K562 (cell line): ENCODE results near the gene SKAP1. TPM values are rescaled to one million over a fixed set of nuclear protein-coding genes. Genes with fewer than 3 reads are reported as not detected.

Experiments
- ATAC-seq: fragments of 200-7000 bp; cut with Tn5 transposase; 3 replicates; pipeline ENCODE4 v1.9.1; 2020; ENCODE audit warnings: moderate library complexity
- BruUV-seq: library from RNA; stranded (reverse); fragments of 400-500 nt; replicated peaks from 2 replicates; lab custom pipeline; 2021; lab: Mats Ljungman, UMichigan
- CTCF ChIA-PET: fragments of 300-600 bp; formaldehyde crosslinking; extraction: SDS; loops from one replicate; lab custom pipeline; 2021; ENCODE audit warnings: low intra/inter-chr PET ratio; lab: Yijun Ruan, JAX
- POLR2A ChIA-PET: fragments of 300-600, 350-650 bp; sonication (Branson Sonifier 250); formaldehyde crosslinking; extraction: SDS; loops from one replicate; lab custom pipeline; 2021; ENCODE audit warnings: antibody characterized with exemption, inconsistent platforms; lab: Yijun Ruan, JAX
- DNase-seq, 4 experiments: peaks; one replicate each; pipeline versions ENCODE4 v3.0.0 to v3.0.0-alpha.2; 2011 to 2018; ENCODE audit warnings: low spot score in 3 of 4, mixed read lengths in 3 of 4; ENCODE audit errors: extremely low read depth in 1 of 4
- FAIRE-seq: peaks from 2 replicates; lab custom pipeline; 2011; peaks lifted over from hg19 to GRCh38; lab: Jason Lieb, UNC
- H2AFZ ChIP-seq: 2 replicates; pipeline ENCODE4 v1.6.0; 2011; ENCODE audit warnings: low read depth, low read length, control low read depth, inconsistent platforms
- H3K27ac ChIP-seq: fragments of 200-600 bp; 3 replicates; pipeline ENCODE4 v1.8.0; 2011; ENCODE audit warnings: low read depth, mild to moderate bottlenecking, control low read depth, inconsistent platforms, low read length, moderate library complexity, mixed read lengths; ENCODE audit errors: extremely low read depth
- H3K27me3 ChIP-seq, 2 experiments: fragments of 300-600 bp in 1 of 2; 2 replicates in 1 of 2; 3 replicates in 1 of 2; pipeline versions ENCODE4 v1.6.0 to v1.8.0; 2011; ENCODE audit warnings: inconsistent platforms in 2 of 2, low read length in 2 of 2, mild to moderate bottlenecking in 1 of 2, mixed read lengths in 1 of 2, moderate library complexity in 1 of 2; ENCODE audit not compliant: control insufficient read depth in 2 of 2, insufficient read depth in 2 of 2
- H3K36me3 ChIP-seq: fragments of 300-600 bp; 3 replicates; pipeline ENCODE4 v1.8.0; 2011; ENCODE audit warnings: mild to moderate bottlenecking, low read length, inconsistent platforms; ENCODE audit not compliant: control insufficient read depth, insufficient read depth
- H3K4me1 ChIP-seq, 2 experiments: fragments of 200-600 bp in 1 of 2; replicated peaks in 1 of 2; 2 replicates in 1 of 2; 3 replicates in 1 of 2; pipeline versions ENCODE4 v1.5.1 to v1.8.0; 2011; ENCODE audit warnings: inconsistent platforms in 2 of 2, low read length in 2 of 2, mild to moderate bottlenecking in 1 of 2, mixed read lengths in 1 of 2, moderate library complexity in 1 of 2; ENCODE audit not compliant: control insufficient read depth in 2 of 2, insufficient read depth in 2 of 2
- H3K4me2 ChIP-seq: 2 replicates; pipeline ENCODE4 v1.6.1; 2011; ENCODE audit warnings: low read length, control low read depth, inconsistent platforms, mixed read lengths; ENCODE audit not compliant: insufficient read depth
- H3K4me3 ChIP-seq: fragments of 200-600 bp; sonication (generic), shearing (Covaris generic); 2 replicates; pipeline ENCODE4 v1.5.1; 2016; ENCODE audit warnings: control low read depth, inconsistent platforms
- H3K79me2 ChIP-seq: fragments of 200-600 bp; 3 replicates; pipeline ENCODE4 v1.8.0; 2011; ENCODE audit warnings: low read length, inconsistent platforms; ENCODE audit not compliant: control insufficient read depth, insufficient read depth
- H3K9ac ChIP-seq, 2 experiments: 2 replicates each; pipeline versions ENCODE4 v1.6.0 to v1.6.1; 2011; ENCODE audit warnings: low read depth in 2 of 2, low read length in 2 of 2, control low read depth in 1 of 2, inconsistent platforms in 1 of 2, mild to moderate bottlenecking in 1 of 2, mixed read lengths in 1 of 2; ENCODE audit not compliant: insufficient read depth in 1 of 2
- H3K9me1 ChIP-seq: one replicate; pipeline ENCODE4 v1.6.0; 2011; ENCODE audit warnings: inconsistent platforms, mild to moderate bottlenecking, low read length, moderate library complexity; ENCODE audit not compliant: control insufficient read depth, insufficient read depth
- H3K9me3 ChIP-seq: replicated peaks from 2 replicates; pipeline ENCODE4 v1.5.1; 2011; ENCODE audit warnings: low read depth, low read length, inconsistent platforms; ENCODE audit not compliant: control insufficient read depth, insufficient read depth
- H4K20me1 ChIP-seq: replicated peaks from 2 replicates; pipeline ENCODE4 v1.6.1; 2011; ENCODE audit warnings: low read length, inconsistent platforms, mixed read lengths; ENCODE audit not compliant: control insufficient read depth, insufficient read depth
- CBX2 ChIP-seq: fragments of 200-600 bp; sonication (generic); IDR thresholded peaks from one replicate; pipeline ENCODE4 v1.6.1; 2012; ENCODE audit warnings: mild to moderate bottlenecking, low read length, inconsistent platforms; ENCODE audit not compliant: insufficient read depth, poor library complexity, severe bottlenecking
- CEBPG ChIP-seq, 3 experiments: fragments of 200-800 bp in 1 of 3; sonication (Bioruptor generic) in 1 of 3; sonication (generic) in 1 of 3; formaldehyde crosslinking in 1 of 3; IDR thresholded peaks in 2 of 3; conservative IDR thresholded peaks in 1 of 3; 2 replicates each; pipeline versions ENCODE4 v1.6.1 to v1.8.0; 2016 to 2022; ENCODE audit warnings: missing compliant biosample characterization in 2 of 3, missing genetic modification characterization in 2 of 3, mild to moderate bottlenecking in 1 of 3, missing genetic modification reagents in 1 of 3
- MEIS2 ChIP-seq: fragments of 450-650 bp; IDR thresholded peaks from 2 replicates; pipeline ENCODE4 v1.6.1; 2014; ENCODE audit warnings: mild to moderate bottlenecking; ENCODE audit not compliant: partially characterized antibody
- POLR2H ChIP-seq: IDR thresholded peaks from 2 replicates; pipeline ENCODE4 v1.6.1; 2016; ENCODE audit warnings: missing genetic modification characterization, low read depth, mild to moderate bottlenecking, control low read depth, missing compliant biosample characterization, moderate library complexity
- PYGO2 ChIP-seq: fragments of 450-650 bp; IDR thresholded peaks from 2 replicates; pipeline ENCODE4 v1.6.1; 2016; ENCODE audit warnings: mild to moderate bottlenecking, missing genetic modification characterization, moderate library complexity, missing compliant biosample characterization
- WGBS: fragments of 100-300 bp; shearing (Covaris generic); methylation state at CpG from one replicate; pipeline ENCODE4 v1.1.6; 2016; ENCODE audit warnings: low coverage, mixed read lengths; ENCODE audit not compliant: insufficient coverage; ENCODE audit errors: missing lambda C conversion rate; 5-methylcytosine and 5-hydroxymethylcytosine counted together
- in situ Hi-C: fragments of 300-500 bp; cut with MboI; formaldehyde crosslinking; loops from 4 replicates; pipeline ENCODE4 v1.15.0; 2018; ENCODE audit warnings: inconsistent platforms, mixed read lengths
- intact Hi-C: fragments of 100-400 bp; cut with micrococcal nuclease; formaldehyde crosslinking; loops from 2 replicates; pipeline ENCODE4 v1.14.2; 2022
- polyA plus RNA-seq, 8 experiments: library from polyadenylated mRNA; depleted of rRNA in 4 of 8; stranded (reverse) in 5 of 8; unstranded in 3 of 8; fragments of >200 nt; fragmentation: Nextera tagmentation in 2 of 8; fragmentation: Illumina TruSeq in 1 of 8; extraction: Ambion mirVana in 2 of 8; extraction: Trizol in 1 of 8; gene quantifications; 2 replicates each; pipeline versions ENCODE4 v1.2.1 to v1.2.3, GENCODE V29; 2011 to 2014; ENCODE audit warnings: inconsistent platforms in 1 of 8, missing spikeins in 1 of 8
- total RNA-seq, 7 experiments: library from RNA; depleted of rRNA in 6 of 7; stranded (reverse); fragments of >200 nt in 6 of 7; fragmentation: Illumina TruSeq in 2 of 7; extraction: Trizol in 2 of 7; gene quantifications; 2 replicates each; pipeline versions ENCODE4 v1.2.1 to v1.2.3, GENCODE V29; 2011 to 2021; ENCODE audit warnings: low replicate concordance in 1 of 7
- TF ChIP-seq, protein P1 (sequence below): sonication (generic); IDR thresholded peaks from 2 replicates; pipeline ENCODE4 v1.6.1; 2016
- TF ChIP-seq, protein P2 (sequence below): fragments of 250-450 bp; sonication (Bioruptor Pico); IDR thresholded peaks from 2 replicates; pipeline ENCODE4 v1.4.0; 2020; ENCODE audit warnings: mild to moderate bottlenecking, moderate library complexity
- TF ChIP-seq, protein P3 (sequence below), 2 experiments: IDR thresholded peaks in 1 of 2; conservative IDR thresholded peaks in 1 of 2; 2 replicates each; pipeline ENCODE4 v1.6.1; 2016; ENCODE audit warnings: low read depth in 2 of 2, mild to moderate bottlenecking in 1 of 2, missing compliant biosample characterization in 1 of 2, missing genetic modification characterization in 1 of 2, moderate library complexity in 1 of 2
- TF ChIP-seq, protein P4 (sequence below): fragments of 450-650 bp; IDR thresholded peaks from 2 replicates; pipeline ENCODE4 v1.6.1; 2016

Gene SKAP1
- total and polyA plus RNA-seq, 9 of the 15 experiments (the other 6 are each of a cell fraction or from before 2014, with no cell fraction given): 0.06 to 0.80 (median 0.10) TPM; not detected in 4

DNA sequence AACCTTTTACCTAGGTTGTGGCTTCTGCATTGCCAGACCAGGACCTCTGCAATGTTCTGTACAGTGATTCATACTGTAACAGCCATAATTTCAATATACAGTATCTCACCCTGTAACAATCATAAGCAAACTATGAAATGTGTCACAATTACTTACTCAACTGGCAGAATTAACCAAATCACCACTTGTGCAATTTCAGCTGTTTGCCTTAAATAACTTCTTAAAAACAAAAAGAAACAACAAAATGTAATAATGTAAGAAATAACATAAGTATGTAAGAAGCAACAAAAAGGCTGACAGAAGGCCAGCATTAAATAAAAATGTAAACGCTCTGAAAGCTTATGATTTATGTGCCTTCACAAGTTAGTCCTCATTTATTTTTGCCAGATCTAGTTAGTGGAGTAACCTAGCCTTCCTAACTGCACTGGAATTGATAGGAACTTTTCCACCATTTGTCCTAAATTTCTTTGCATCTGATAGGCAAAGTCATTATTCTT, 96.9 kb downstream of the SKAP1 start:
- in situ Hi-C loops (no loop called here), intact Hi-C loops (no loop called here)
- POLR2A ChIA-PET: interaction anchor here (0.8 to 2.1 kb wide), 6 partner anchors 9 to 293 kb away, joined by 3 to 5 read pairs (median 3); partner anchors contain the start of gene HOXB9
- ATAC-seq: no peak
- no peak overlapping the region for H2AFZ ChIP-seq
- FAIRE-seq: no peak
- CTCF ChIA-PET: interaction anchor here (0.9 kb wide), 1 partner anchor 261 kb away, joined by 3 read pairs; no protein-coding TSS in a partner anchor
- TF ChIP-seq PYGO2 (tag) (no peak), POLR2H (no peak), MEIS2 (peak; percentile 65), CEBPG (CRISPR knock-in tag; IDR thresholded peaks at IDR 0.05) (no peak), CEBPG (tag; conservative IDR thresholded peaks at IDR 0.05 in 1 of 2, IDR thresholded peaks at IDR 0.05 in 1 of 2) (peak; percentile 5 to 39; a peak in 1 of 4 replicates), CBX2 (peak; percentile 99)
- TF ChIP-seq, protein P1, sequence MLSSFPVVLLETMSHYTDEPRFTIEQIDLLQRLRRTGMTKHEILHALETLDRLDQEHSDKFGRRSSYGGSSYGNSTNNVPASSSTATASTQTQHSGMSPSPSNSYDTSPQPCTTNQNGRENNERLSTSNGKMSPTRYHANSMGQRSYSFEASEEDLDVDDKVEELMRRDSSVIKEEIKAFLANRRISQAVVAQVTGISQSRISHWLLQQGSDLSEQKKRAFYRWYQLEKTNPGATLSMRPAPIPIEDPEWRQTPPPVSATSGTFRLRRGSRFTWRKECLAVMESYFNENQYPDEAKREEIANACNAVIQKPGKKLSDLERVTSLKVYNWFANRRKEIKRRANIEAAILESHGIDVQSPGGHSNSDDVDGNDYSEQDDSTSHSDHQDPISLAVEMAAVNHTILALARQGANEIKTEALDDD: peak; percentile 78
- TF ChIP-seq, protein P2, sequence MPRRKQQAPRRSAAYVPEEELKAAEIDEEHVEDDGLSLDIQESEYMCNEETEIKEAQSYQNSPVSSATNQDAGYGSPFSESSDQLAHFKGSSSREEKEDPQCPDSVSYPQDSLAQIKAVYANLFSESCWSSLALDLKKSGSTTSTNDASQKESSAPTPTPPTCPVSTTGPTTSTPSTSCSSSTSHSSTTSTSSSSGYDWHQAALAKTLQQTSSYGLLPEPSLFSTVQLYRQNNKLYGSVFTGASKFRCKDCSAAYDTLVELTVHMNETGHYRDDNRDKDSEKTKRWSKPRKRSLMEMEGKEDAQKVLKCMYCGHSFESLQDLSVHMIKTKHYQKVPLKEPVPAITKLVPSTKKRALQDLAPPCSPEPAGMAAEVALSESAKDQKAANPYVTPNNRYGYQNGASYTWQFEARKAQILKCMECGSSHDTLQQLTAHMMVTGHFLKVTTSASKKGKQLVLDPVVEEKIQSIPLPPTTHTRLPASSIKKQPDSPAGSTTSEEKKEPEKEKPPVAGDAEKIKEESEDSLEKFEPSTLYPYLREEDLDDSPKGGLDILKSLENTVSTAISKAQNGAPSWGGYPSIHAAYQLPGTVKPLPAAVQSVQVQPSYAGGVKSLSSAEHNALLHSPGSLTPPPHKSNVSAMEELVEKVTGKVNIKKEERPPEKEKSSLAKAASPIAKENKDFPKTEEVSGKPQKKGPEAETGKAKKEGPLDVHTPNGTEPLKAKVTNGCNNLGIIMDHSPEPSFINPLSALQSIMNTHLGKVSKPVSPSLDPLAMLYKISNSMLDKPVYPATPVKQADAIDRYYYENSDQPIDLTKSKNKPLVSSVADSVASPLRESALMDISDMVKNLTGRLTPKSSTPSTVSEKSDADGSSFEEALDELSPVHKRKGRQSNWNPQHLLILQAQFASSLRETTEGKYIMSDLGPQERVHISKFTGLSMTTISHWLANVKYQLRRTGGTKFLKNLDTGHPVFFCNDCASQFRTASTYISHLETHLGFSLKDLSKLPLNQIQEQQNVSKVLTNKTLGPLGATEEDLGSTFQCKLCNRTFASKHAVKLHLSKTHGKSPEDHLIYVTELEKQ (CRISPR knock-in tag): no peak
- TF ChIP-seq, protein P3, sequence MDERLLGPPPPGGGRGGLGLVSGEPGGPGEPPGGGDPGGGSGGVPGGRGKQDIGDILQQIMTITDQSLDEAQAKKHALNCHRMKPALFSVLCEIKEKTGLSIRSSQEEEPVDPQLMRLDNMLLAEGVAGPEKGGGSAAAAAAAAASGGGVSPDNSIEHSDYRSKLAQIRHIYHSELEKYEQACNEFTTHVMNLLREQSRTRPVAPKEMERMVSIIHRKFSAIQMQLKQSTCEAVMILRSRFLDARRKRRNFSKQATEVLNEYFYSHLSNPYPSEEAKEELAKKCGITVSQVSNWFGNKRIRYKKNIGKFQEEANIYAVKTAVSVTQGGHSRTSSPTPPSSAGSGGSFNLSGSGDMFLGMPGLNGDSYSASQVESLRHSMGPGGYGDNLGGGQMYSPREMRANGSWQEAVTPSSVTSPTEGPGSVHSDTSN (CRISPR knock-in tag; IDR thresholded peaks at IDR 0.05; ENCODE audit: low read depth): no peak
- TF ChIP-seq, protein P3 (tag; conservative IDR thresholded peaks at IDR 0.05; ENCODE audit: low read depth): peak; percentile 54; the same call in 1 of the 2 replicates
- TF ChIP-seq, protein P4, sequence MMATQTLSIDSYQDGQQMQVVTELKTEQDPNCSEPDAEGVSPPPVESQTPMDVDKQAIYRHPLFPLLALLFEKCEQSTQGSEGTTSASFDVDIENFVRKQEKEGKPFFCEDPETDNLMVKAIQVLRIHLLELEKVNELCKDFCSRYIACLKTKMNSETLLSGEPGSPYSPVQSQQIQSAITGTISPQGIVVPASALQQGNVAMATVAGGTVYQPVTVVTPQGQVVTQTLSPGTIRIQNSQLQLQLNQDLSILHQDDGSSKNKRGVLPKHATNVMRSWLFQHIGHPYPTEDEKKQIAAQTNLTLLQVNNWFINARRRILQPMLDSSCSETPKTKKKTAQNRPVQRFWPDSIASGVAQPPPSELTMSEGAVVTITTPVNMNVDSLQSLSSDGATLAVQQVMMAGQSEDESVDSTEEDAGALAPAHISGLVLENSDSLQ: peak; percentile 21; the same call in 1 of the 2 replicates
- H4K20me1 ChIP-seq: no peaks in the 10 kb centered on the region
- H3K36me3 ChIP-seq: no peaks in the 10 kb centered on the region
- no peak overlapping the region for H3K4me3 ChIP-seq
- no peak overlapping the region for H3K4me2 ChIP-seq
- WGBS: 11% methylated on average over 1 of the region's 1 CpG
- H3K27ac ChIP-seq: no peak overlapping the region
- no peaks in the 10 kb centered on the region for H3K27me3 ChIP-seq
- H3K9me3 ChIP-seq: no peaks in the 10 kb centered on the region
- H3K9ac ChIP-seq: no peak overlapping the region
- no peaks in the 10 kb centered on the region for H3K4me1 ChIP-seq
- no peaks in the 10 kb centered on the region for H3K9me1 ChIP-seq
- no TSS peak for BruUV-seq
- H3K79me2 ChIP-seq: no peaks in the 10 kb centered on the region
- DNase-seq: no peak
